Stimulated activated CD8-positive, alpha-beta memory T cell treated with anti-CD3 and anti-CD28 coated beads, Interleukin-15, amount 100 ng/mL, for 4 hours (primary cell): ENCODE measurements around the gene PTGES2.

ENCODE experiments used
- DNase-seq, 2 donors: peaks; one replicate each; pipeline ENCODE4 v3.0.0-alpha.2; 2020; ENCODE audit warnings: low read depth in 2 of 2

The PTGES2 gene

DNA sequence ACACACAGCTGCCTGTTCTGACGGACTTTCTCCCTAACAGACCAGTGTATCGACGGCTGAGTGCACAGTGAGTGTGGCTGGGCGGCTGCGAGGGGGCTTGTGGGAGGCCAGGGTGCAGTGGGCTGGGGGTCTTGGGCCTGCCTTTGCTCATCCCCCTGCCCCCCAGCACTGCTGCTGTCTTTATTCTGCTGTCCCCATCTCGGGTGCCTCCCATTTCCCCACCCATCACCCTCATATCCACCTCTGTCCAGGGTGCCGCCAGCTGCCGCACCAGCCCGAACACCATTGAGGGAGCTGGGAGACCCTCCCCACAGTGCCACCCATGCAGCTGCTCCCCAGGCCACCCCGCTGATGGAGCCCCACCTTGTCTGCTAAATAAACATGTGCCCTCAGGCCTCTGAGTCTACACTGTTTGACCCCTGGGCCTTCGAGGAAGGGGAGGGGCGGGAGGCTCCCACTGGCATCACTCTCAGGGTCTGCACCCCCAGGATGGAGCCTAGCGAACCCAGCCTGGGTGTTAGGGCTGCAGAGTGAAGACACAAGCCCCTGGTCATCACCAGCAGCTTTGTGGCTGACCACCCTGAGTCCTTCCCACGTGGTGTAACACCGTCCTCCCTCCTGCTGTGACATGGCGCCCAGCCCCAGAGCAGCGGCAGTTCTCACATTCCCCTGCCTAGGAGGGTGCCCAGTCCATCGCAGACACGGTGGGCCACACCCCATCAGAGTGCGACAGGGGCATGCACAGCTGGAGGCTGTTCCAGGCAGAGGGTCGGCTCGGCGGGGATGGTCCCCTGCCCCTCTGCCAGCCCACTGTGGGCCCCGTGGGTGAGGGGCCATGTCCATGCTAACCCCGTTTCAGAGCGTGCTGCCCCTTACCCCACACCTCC lies 25.8 kb upstream of the PTGES2 start:
- DNase-seq = no peak

DNA sequence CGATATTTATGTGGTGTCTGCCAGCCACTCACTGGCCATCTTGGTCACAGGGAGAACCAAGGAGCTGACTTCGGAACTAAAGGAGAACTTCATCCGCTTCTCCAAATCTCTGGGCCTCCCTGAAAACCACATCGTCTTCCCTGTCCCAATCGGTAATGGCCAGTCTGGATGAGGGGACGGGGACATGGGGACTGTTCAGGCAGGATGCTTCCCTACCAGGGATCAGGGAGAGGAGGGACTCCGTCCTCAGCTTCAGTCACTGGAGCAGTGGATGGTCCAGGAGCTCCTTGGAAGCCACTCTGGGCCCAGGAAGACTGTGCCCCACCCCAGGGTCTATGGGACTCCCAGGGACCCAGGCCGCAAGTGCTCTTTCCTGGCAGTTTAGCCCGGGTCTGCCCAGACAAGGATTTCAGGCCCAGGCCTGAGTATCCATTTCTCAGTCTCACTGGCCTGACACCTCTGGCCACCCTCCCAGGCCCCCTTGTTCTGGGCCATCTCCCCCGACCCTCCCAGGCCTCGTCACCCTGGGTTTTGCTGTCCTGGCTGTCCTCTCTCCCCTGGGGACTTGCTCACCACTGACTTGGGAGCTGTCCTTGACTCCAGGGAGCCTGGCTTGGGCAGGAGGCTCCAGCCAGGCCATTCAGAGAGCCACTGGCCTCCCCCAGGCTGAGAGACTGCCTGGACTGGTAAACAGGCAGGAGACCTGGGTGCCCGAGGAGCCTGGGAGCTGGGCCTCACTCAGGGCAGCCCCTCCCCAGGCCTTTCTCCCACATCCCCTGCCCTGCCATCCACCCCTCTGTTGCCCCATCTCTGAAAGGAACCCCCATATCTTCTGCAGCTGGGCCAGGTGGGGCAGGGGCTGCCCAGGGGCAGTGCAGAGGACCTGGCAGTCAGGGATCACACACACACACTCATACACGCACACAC lies 24.9 kb upstream of the PTGES2 start:
- no peak for DNase-seq

DNA sequence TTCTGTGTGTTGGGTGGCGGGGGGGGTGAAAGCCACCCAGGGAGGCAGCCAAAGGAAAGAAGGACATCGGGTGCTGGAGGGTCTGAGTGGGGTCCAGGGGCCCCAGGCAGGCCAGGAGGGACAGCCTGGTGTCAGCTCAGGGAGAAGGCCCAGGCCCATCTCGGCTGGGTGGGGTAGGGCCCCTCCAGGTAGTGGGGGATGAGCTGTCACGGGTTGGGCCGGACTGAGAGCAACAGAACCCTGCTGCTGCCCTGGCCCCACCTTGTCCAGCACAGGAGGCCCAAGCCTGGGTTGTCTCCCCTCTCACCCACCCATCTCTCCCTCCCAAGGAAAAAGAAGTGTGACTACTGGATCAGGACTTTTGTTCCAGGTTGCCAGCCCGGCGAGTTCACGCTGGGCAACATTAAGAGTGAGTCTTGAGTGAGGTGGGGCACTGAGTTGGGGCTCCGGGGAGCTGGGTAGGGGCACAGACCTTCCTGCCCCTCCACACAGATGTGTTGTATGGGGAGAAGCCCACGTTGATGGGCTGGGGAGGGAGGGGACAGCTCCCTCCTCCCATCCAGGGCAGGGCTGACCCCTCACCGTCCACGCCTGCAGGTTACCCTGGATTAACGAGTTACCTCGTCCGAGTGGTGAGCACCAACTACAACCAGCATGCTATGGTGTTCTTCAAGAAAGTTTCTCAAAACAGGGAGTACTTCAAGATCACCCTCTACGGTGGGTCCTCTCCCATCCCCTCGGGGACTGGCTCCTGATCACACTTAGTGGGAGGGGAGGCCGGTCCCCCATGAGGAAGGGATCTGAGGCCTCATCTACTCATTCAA lies 24.0 kb upstream of the PTGES2 start:
- DNase-seq = no peak

DNA sequence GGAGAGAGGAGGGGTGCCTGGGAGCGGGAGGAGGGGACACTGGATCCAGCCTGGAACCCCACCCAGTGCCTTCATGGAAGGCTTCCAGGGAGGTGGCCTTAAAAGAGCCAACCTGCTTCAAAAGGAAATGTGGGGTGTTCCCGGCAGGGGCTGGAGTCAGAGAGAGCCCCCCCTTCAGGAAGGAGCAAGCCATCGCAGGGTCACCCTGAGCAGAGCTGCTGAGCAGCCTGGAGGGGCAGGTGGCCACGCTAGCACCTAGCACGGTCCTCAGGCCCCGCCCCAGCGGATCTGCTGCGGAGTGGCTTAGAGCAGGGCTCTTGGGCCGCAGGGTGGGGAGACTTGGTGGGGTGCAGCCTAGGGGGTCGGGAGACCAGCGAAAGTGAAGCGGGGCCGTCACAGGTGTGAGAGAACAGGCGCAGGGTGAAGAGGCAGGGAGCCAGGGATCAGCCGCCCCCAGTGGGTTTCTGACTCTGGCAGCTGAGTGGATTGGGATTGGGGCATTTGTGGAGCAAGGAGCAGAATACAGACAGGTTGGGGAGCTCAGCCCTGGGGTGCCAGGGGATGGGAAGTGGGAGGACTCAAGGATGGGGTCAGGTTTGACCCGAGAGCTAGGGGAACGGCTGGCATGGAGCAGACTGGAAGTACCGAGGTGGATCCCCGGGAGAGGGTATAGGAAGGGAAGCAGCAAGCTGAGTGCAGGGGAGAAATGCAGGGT lies 23.2 kb upstream of the PTGES2 start:
- no peak for DNase-seq

- DNase-seq = no peak
These were observed 22.5 kb upstream of the PTGES2 start for GRCh38 chr9:128149951-128150593.

DNA sequence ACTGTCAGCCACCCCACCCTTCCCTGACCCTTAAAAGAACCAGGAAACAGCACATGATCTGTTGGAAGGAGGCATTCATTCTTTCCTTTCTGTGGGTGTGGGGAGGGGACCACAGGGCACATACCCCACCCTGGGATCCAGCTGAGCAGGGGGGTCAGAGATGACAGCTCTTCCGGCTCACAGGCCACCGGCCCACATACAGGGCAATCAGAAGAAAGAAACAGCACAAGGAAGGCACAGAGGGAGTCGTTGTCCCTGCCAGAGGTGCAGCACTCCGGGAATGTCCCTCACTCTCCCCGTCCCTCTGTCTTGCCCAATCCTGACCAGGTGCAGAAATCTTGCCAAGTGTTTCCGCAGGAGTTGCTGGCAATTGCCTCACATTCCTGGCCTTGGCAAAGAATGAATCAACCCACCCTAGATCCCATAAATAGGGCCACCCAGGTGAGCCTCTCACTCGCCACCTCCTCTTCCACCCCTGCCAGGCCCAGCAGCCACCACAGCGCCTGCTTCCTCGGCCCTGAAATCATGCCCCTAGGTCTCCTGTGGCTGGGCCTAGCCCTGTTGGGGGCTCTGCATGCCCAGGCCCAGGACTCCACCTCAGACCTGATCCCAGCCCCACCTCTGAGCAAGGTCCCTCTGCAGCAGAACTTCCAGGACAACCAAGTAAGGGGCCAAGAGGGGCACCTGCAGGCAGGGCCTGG lies 21.6 kb upstream of the PTGES2 start, which contains the start of gene LCN2:
TSS of gene LCN2 (plus strand) at position 453 of the 701 bp plus-strand sequence. CDS start at position 526, 73 bp downstream.
- DNase-seq = no peak

- DNase-seq = no peak
These were observed 21.0 kb upstream of the PTGES2 start for GRCh38 chr9:128148509-128149000.

- no peak for DNase-seq
These were observed 19.1 kb upstream of the PTGES2 start for GRCh38 chr9:128146591-128147120.

DNA sequence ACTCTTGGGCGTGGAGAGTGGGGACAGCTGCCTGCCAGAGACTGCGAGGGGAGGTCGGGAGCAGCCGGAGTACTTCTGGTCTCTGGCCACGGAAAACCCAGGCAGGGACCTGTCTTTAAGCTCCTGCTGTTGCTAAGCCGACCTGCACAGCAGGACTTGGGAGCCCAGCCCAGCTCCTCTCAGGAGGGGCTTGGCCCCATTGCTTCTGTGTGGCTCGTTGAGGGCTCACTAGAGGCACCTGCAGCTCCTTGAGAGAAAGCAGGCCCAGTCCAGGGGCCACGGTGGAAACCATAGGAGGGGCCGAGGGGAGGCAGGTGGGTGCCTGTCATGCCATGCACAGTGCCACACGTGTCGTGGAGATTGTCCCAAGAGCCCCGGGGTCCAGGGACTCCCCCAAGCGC lies 18.4 kb upstream of the PTGES2 start:
- DNase-seq = no peak

GRCh38 chr9:128145536-128145935 lies 18.0 kb upstream of the PTGES2 start:
- no peak for DNase-seq

DNA sequence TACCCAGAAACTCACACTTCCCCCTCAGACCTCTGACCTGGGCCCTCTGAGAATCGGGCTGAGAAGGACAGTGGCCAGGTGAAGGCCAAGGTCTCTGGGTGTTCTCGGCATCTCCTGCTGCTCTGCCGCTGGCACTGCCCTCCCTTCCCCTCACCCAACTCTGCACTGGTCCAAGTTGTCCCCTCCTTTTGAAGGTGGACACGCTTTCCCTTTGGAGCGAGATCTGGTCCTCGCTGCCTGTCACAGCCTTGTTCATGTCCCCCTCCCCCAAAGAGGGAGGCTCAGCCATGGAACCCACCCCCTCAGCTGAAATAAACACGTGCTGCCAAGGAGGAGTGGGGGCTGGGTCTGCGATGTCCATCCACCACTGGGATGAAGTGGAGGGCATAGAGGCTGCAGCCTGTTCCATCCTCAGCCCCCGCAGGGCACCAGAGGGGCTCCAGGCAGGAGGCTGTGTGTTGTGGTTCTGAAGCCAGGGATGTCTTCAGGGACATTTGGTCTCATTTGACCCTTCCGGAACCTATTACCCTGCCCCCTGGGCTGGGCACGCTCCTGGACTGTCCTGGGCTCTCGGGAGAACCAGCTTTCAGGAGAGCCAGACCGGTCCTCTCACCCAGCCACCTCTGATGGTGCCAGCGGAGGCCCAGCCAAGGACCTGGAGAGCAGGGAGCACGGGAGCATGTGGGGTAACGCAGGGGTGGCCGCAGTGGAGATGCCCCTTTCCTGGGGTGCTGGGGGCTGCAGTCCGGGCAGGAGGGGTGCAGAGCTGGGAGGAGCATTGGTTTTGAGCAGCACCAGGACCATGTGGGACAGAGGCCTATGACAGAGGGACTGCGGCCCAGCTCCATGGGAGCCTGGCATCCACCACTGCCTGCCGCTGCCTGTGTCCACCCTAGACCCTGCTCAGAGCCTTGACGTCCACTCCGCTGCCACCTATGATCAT lies 17.0 kb upstream of the PTGES2 start:
- no peak for DNase-seq

GRCh38 chr9:128143525-128144238 lies 16.2 kb upstream of the PTGES2 start:
- DNase-seq = no peak

DNA sequence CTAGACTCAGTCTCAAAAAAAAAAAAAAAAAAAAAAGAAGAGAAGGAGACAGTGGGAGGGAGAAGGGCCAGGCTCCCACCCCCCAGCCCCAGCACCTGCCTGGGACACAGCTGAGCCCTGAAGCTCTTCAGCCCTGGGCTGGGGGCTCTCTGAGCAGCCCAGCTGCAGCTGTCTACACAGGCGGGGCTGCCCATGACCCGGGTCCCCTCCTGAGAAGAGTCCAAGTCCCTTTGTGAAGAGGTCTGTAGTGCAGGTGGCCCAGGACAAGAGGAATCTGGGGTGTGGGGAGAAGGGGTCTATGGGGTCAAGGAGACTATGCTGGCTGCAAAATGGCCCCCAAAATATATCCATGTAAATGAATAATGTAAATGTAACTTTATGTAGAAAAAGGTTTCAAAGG lies 15.1 kb upstream of the PTGES2 start:
- DNase-seq = no peak

DNA sequence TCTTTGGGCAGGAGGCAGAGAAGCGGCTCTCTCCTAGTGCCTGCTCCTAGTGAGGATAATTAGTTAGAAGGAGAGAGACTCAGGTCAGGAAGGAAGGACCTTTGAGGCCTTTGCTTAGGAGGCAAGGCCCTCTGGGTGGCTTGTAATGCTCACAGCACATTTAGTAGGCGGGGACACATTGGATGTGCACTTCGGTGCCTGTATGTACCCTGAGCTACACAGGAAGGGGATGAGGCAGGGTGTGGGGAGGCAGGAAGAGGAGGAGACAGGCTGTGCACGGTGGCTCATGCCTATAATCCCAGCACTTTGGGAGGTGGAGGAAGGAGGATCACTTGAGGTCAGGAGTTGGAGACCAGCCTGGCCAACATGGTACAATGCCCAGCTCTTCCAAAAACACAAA lies 14.5 kb upstream of the PTGES2 start:
- DNase-seq = no peak

DNA sequence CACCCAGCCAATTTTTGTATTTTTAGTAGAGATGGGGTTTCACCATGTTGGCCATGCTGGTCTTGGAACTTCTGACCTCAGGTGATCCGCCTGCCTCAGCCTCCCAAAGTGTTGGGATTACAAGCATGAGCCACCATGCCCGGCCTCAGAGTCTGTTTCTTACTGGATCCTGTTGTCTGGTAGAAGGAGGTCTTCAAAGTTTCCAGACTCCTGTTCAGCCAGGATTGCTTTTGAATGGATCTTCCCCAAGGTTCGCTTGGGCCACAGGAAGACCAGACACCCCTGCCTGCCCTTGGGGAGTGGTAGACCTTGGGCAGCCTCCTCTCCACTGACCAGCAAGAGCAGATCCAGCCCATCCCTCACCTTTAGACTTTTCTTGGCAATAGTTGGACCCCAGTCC lies 14.1 kb upstream of the PTGES2 start:
- no peak for DNase-seq

DNA sequence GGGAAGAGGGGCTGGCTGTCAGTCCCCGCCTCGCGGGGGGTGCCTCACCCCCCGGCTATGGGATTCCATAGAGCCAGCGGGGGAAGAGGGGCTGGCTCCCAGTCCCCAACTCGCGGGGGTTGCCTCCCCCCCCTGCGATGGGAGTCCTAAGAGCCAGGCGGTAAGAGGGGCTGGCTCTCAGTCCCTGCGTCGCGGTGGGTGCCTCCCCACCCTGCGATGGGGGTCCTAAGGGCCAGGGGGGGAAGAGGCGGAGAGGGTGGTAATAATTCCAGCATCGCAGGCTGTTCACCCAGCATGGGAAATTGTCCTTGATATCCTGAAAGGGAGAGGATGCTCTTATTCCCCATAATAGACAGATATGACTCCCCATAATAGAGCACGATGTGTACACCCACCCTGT lies 12.1 kb upstream of the PTGES2 start:
- DNase-seq = no peak

GRCh38 chr9:128138001-128138400 lies 10.5 kb upstream of the PTGES2 start:
- DNase-seq = no peak
